H1 (cell line): ENCODE results near the gene PPA1. TPM values are rescaled to one million over a fixed set of nuclear protein-coding genes. Genes with fewer than 3 reads are reported as not detected.

Experiments
- CTCF ChIA-PET: fragments of 300-600 bp; sonication (Branson Sonifier 250); formaldehyde crosslinking; loops from one replicate; lab custom pipeline; 2021; ENCODE audit not compliant: partially characterized antibody; lab: Charles Lee
- POLR2A ChIA-PET: fragments of 300-600 bp; sonication (Branson Sonifier 250); formaldehyde crosslinking; loops from one replicate; lab custom pipeline; 2021; ENCODE audit warnings: inconsistent platforms; ENCODE audit not compliant: partially characterized antibody; lab: Charles Lee
- DNase-seq, 2 experiments: peaks; one replicate each; pipeline versions ENCODE4 v3.0.0 to v3.0.0-alpha.2; 2010 to 2022; ENCODE audit warnings: low spot score in 2 of 2, low read depth in 1 of 2, mixed read lengths in 1 of 2
- FAIRE-seq: peaks from 2 replicates; lab custom pipeline; 2011; peaks lifted over from hg19 to GRCh38; lab: Jason Lieb, UNC
- H2AFZ ChIP-seq: 2 replicates; pipeline ENCODE4 v1.8.1; 2012; ENCODE audit warnings: low read length, inconsistent platforms
- H2AK5ac ChIP-seq: 2 replicates; pipeline ENCODE4 v1.6.1; 2013; ENCODE audit warnings: low read depth, low read length
- H2BK120ac ChIP-seq: replicated peaks from 2 replicates; pipeline ENCODE3; 2013; ENCODE audit warnings: low read depth, low read length, inconsistent platforms
- H2BK12ac ChIP-seq: 2 replicates; pipeline ENCODE4 v1.6.1; 2013; ENCODE audit warnings: low read depth, low read length
- H2BK15ac ChIP-seq: 2 replicates; pipeline ENCODE4 v1.6.1; 2013; ENCODE audit warnings: low read length
- H2BK20ac ChIP-seq: 2 replicates; pipeline ENCODE4 v1.6.1; 2013; ENCODE audit warnings: low read length
- H2BK5ac ChIP-seq: 2 replicates; pipeline ENCODE4 v1.6.1; 2013; ENCODE audit warnings: low read depth, low read length
- H3K14ac ChIP-seq: 2 replicates; pipeline ENCODE4 v1.6.1; 2013; ENCODE audit warnings: inconsistent platforms; ENCODE audit not compliant: insufficient read length
- H3K18ac ChIP-seq: 2 replicates; pipeline ENCODE4 v1.6.1; 2013; ENCODE audit warnings: low read length; ENCODE audit errors: extremely low read depth
- H3K23ac ChIP-seq: 2 replicates; pipeline ENCODE4 v1.6.1; 2013; ENCODE audit warnings: inconsistent platforms; ENCODE audit not compliant: insufficient read length
- H3K23me2 ChIP-seq: 2 replicates; pipeline ENCODE4 v1.6.1; 2013; ENCODE audit warnings: low read depth, low read length
- H3K27ac ChIP-seq: 2 replicates; pipeline ENCODE4 v1.6.1; 2011; ENCODE audit warnings: low read depth, low read length, inconsistent platforms
- H3K27me3 ChIP-seq, 4 experiments: replicated peaks in 1 of 4; 1 replicate in 1 of 4; 2 replicates in 3 of 4; pipeline versions ENCODE4 v1.6.1 to v1.8.1; 2011 to 2013; ENCODE audit warnings: low read length in 3 of 4, mild to moderate bottlenecking in 3 of 4, inconsistent platforms in 2 of 4, mixed read lengths in 2 of 4, moderate library complexity in 1 of 4; ENCODE audit not compliant: control insufficient read depth in 3 of 4, insufficient read depth in 3 of 4; ENCODE audit errors: extremely low read depth in 1 of 4
- H3K36me3 ChIP-seq, 4 experiments: 2 replicates each; pipeline versions ENCODE4 v1.6.1 to v1.8.1; 2011 to 2013; ENCODE audit warnings: mild to moderate bottlenecking in 4 of 4, low read length in 3 of 4, moderate library complexity in 2 of 4, control low read depth in 1 of 4, inconsistent platforms in 1 of 4; ENCODE audit not compliant: insufficient read depth in 4 of 4, control insufficient read depth in 2 of 4
- H3K4ac ChIP-seq: replicated peaks from 2 replicates; pipeline ENCODE3; 2013; ENCODE audit warnings: low read length, low read depth, mixed read lengths, inconsistent platforms; ENCODE audit not compliant: insufficient read length
- H3K4me1 ChIP-seq, 4 experiments: replicated peaks in 1 of 4; 1 replicate in 1 of 4; 2 replicates in 3 of 4; pipeline versions ENCODE4 v1.6.1 to v1.8.1; 2011 to 2013; ENCODE audit warnings: low read length in 3 of 4, inconsistent platforms in 2 of 4, mixed read lengths in 1 of 4; ENCODE audit not compliant: insufficient read depth in 4 of 4, control insufficient read depth in 3 of 4
- H3K4me2 ChIP-seq, 2 experiments: 2 replicates each; pipeline versions ENCODE4 v1.6.1 to v1.8.1; 2011 to 2013; ENCODE audit warnings: low read depth in 2 of 2, low read length in 2 of 2, control low read depth in 1 of 2, inconsistent platforms in 1 of 2, mild to moderate bottlenecking in 1 of 2; ENCODE audit not compliant: insufficient read depth in 1 of 2
- H3K4me3 ChIP-seq, 4 experiments: fragments of 200-600, 300-600 bp in 1 of 4; sonication (generic), shearing (Covaris generic), sonication (Bioruptor Twin) in 1 of 4; 2 replicates each; pipeline versions ENCODE4 v1.5.1 to v1.8.1; 2011 to 2016; ENCODE audit warnings: low read length in 4 of 4, low read depth in 3 of 4, control low read depth in 2 of 4, inconsistent platforms in 2 of 4, mild to moderate bottlenecking in 2 of 4, mixed read lengths in 1 of 4, moderate library complexity in 1 of 4; ENCODE audit not compliant: insufficient read depth in 2 of 4; ENCODE audit errors: extremely low read depth in 1 of 4
- H3K56ac ChIP-seq: replicated peaks from 2 replicates; pipeline ENCODE3; 2013; ENCODE audit warnings: low read depth, mild to moderate bottlenecking, mixed read lengths, low read length, inconsistent platforms; ENCODE audit not compliant: insufficient read length
- H3K79me1 ChIP-seq: 2 replicates; pipeline ENCODE4 v1.6.1; 2013; ENCODE audit warnings: low read depth, low read length, control low read depth
- H3K79me2 ChIP-seq, 2 experiments: 2 replicates each; pipeline versions ENCODE4 v1.6.1 to v1.8.1; 2012 to 2013; ENCODE audit warnings: low read length in 2 of 2, mild to moderate bottlenecking in 2 of 2, inconsistent platforms in 1 of 2; ENCODE audit not compliant: insufficient read depth in 2 of 2, control insufficient read depth in 1 of 2
- H3K9ac ChIP-seq, 4 experiments: replicated peaks in 1 of 4; 1 replicate in 1 of 4; 2 replicates in 3 of 4; pipeline versions ENCODE4 v1.6.1 to v1.8.1; 2011 to 2013; ENCODE audit warnings: low read depth in 3 of 4, low read length in 3 of 4, control low read depth in 2 of 4, mild to moderate bottlenecking in 2 of 4, moderate library complexity in 2 of 4, inconsistent platforms in 1 of 4; ENCODE audit errors: extremely low read depth in 1 of 4
- H3K9me3 ChIP-seq, 2 experiments: 2 replicates each; pipeline versions ENCODE4 v1.6.1 to v1.8.1; 2012 to 2013; ENCODE audit warnings: mild to moderate bottlenecking in 2 of 2, moderate library complexity in 2 of 2, control low read depth in 1 of 2, inconsistent platforms in 1 of 2, low read depth in 1 of 2, low read length in 1 of 2, mixed read lengths in 1 of 2; ENCODE audit not compliant: insufficient read depth in 2 of 2
- H4K20me1 ChIP-seq, 2 experiments: replicated peaks in 1 of 2; 2 replicates each; pipeline versions ENCODE3 to v1.8.1; 2011 to 2013; ENCODE audit warnings: inconsistent platforms in 2 of 2, low read length in 2 of 2, mild to moderate bottlenecking in 1 of 2; ENCODE audit not compliant: insufficient read depth in 2 of 2, control insufficient read depth in 1 of 2
- H4K5ac ChIP-seq: 2 replicates; pipeline ENCODE4 v1.6.1; 2013; ENCODE audit warnings: low read length, low read depth, mixed read lengths, inconsistent platforms; ENCODE audit not compliant: insufficient read length
- H4K8ac ChIP-seq: 2 replicates; pipeline ENCODE4 v1.8.0; 2013; ENCODE audit warnings: mild to moderate bottlenecking, moderate library complexity, low read length, inconsistent platforms; ENCODE audit not compliant: insufficient read depth; ENCODE audit errors: extremely low read depth
- H4K91ac ChIP-seq: replicated peaks from 2 replicates; pipeline ENCODE3; 2013; ENCODE audit warnings: low read length, mixed read lengths, inconsistent platforms; ENCODE audit not compliant: insufficient read length
- BCL11A ChIP-seq, 2 experiments: IDR thresholded peaks; one replicate each; pipeline ENCODE4 v1.6.1; 2011; ENCODE audit warnings: low read depth in 2 of 2, low read length in 2 of 2, mild to moderate bottlenecking in 2 of 2
- CBX8 ChIP-seq: fragments of 300-800, 300-1000 bp; sonication (generic); IDR thresholded peaks from 2 replicates; pipeline ENCODE4 v1.7.1; 2016; ENCODE audit warnings: low read depth, low read length, borderline replicate concordance
- GABPA ChIP-seq: IDR thresholded peaks from 2 replicates; pipeline ENCODE4 v1.6.1; 2011; ENCODE audit warnings: mild to moderate bottlenecking, low read length, moderate library complexity, borderline replicate concordance; ENCODE audit not compliant: insufficient read depth
- RFX5 ChIP-seq: IDR thresholded peaks from 2 replicates; pipeline ENCODE4 v1.6.1; 2011; ENCODE audit warnings: low read depth, low read length, improper control_type of control experiment, borderline replicate concordance
- SAP30 ChIP-seq: fragments of 300-600 bp; sonication (generic); IDR thresholded peaks from 2 replicates; pipeline ENCODE4 v1.7.1; 2012; ENCODE audit warnings: low read length, moderate library complexity, mild to moderate bottlenecking, inconsistent platforms; ENCODE audit not compliant: insufficient read depth, insufficient replicate concordance
- SIN3A ChIP-seq, 2 experiments: IDR thresholded peaks in 1 of 2; conservative IDR thresholded peaks in 1 of 2; 2 replicates each; pipeline ENCODE4 v1.6.1; 2011 to 2012; ENCODE audit warnings: low read length in 2 of 2, improper control_type of control experiment in 1 of 2, low read depth in 1 of 2, mild to moderate bottlenecking in 1 of 2
- SP2 ChIP-seq: IDR thresholded peaks from 2 replicates; pipeline ENCODE4 v1.6.1; 2012; ENCODE audit warnings: mild to moderate bottlenecking, low read length, inconsistent platforms
- SUZ12 ChIP-seq: fragments of 200-600 bp; sonication (generic); IDR thresholded peaks from 2 replicates; pipeline ENCODE4 v1.6.1; 2012; ENCODE audit warnings: mild to moderate bottlenecking, inconsistent platforms, low read length, moderate library complexity, mixed read lengths
- TAF1 ChIP-seq: IDR thresholded peaks from 2 replicates; pipeline ENCODE4 v1.6.1; 2011; ENCODE audit warnings: mild to moderate bottlenecking, low read depth, low read length
- TCF12 ChIP-seq: IDR thresholded peaks from 2 replicates; pipeline ENCODE4 v1.6.1; 2011; ENCODE audit warnings: low read depth, mild to moderate bottlenecking, low read length
- ZNF274 ChIP-seq: IDR thresholded peaks from 2 replicates; pipeline ENCODE4 v1.7.0; 2012; ENCODE audit warnings: low read length, borderline replicate concordance; ENCODE audit errors: extremely low read depth
- WGBS, 2 experiments: shearing (Covaris generic) in 1 of 2; methylation state at CpG; one replicate each; pipeline versions ENCODE4 v1.1.6 to v1.1.7; 2013 to 2015; ENCODE audit warnings: low lambda C conversion rate in 2 of 2, mixed read lengths in 2 of 2, inconsistent platforms in 1 of 2, low coverage in 1 of 2, missing lambda C conversion rate in 1 of 2; ENCODE audit not compliant: insufficient replicate concordance in 2 of 2, insufficient coverage in 1 of 2, insufficient read length in 1 of 2; ENCODE audit errors: extremely low coverage in 1 of 2, missing lambda C conversion rate in 1 of 2; 5-methylcytosine and 5-hydroxymethylcytosine counted together
- polyA plus RNA-seq, 7 experiments: library from polyadenylated mRNA; depleted of rRNA in 3 of 7; stranded (reverse) in 5 of 7; unstranded in 2 of 7; fragments of >200 nt in 5 of 7; fragments of 200-250 nt in 2 of 7; gene quantifications; 1 replicate in 5 of 7; 2 replicates in 1 of 7; 4 replicates in 1 of 7; pipeline versions ENCODE4 v1.2.1 to v1.2.3, GENCODE V29; 2011 to 2013; ENCODE audit warnings: missing spikeins in 2 of 7, mixed read lengths in 2 of 7
- total RNA-seq: library from RNA; stranded (reverse); fragmentation: NEBNext Ultra II Directional; extraction: Animal tissue kit (Norgen Biotek cat#: 25700); gene quantifications from 2 replicates; pipeline ENCODE4 v1.2.1, GENCODE V29; 2021
- TF ChIP-seq, protein P1 (sequence below): IDR thresholded peaks from 2 replicates; pipeline ENCODE4 v1.6.1; 2012; ENCODE audit warnings: low read length, inconsistent platforms

Gene PPA1
- total and polyA plus RNA-seq, 2 of the 8 experiments (the other 6 are each of a cell fraction or from before 2014, with no cell fraction given) = 77.0 to 191 TPM

DNA sequence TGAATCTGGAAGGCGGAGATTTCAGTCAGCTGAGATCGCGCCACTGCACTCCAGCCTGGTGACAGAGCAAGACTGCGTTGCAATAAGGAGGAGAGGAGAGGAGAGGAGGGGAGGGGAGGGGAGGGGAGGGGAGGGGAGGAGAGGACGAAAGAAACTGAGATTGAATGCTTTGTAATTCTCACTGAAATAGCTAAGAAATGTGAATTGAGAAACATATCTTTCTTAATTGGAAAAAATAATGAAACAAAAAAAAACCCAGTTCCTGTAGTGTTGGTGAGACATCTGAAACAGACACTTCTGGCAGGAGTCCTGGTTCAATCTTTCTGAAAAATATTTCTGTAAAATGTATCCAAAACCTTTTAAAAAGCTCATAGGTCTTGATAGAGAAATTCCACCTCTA, 26.5 kb downstream of the PPA1 start:
- H3K4ac ChIP-seq = no peak overlapping the region
- no peak overlapping the region for H3K4me2 ChIP-seq
- no peak overlapping the region for H4K91ac ChIP-seq
- no peak overlapping the region for H3K9ac ChIP-seq
- no peak overlapping the region for H3K23ac ChIP-seq
- H3K27ac ChIP-seq = no peak overlapping the region
- no peak overlapping the region for H4K5ac ChIP-seq
- H3K23me2 ChIP-seq = no peaks in the 10 kb centered on the region
- DNase-seq (no peak), FAIRE-seq (no peak)
- CTCF ChIA-PET = interaction anchor here (1.1 kb wide), 1 partner anchor 14 kb away, joined by 3 read pairs; no protein-coding TSS in a partner anchor
- no peak overlapping the region for H2BK12ac ChIP-seq
- H2BK20ac ChIP-seq = no peak overlapping the region
- H3K18ac ChIP-seq = no peak overlapping the region
- no peak overlapping the region for H2BK15ac ChIP-seq
- H3K9me3 ChIP-seq = no peaks in the 10 kb centered on the region
- H2AK5ac ChIP-seq = no peak overlapping the region
- no peaks in the 10 kb centered on the region for H3K4me1 ChIP-seq
- no peak overlapping the region for H2AFZ ChIP-seq
- H3K56ac ChIP-seq = no peak overlapping the region
- no peak overlapping the region for H2BK120ac ChIP-seq
- no peak overlapping the region for H2BK5ac ChIP-seq
- no peaks in the 10 kb centered on the region for H3K27me3 ChIP-seq
- 100% methylated on average over 1 of the region's 5 CpGs; no CpG with 5 or more reads in 1 of the 2 experiments for WGBS, 2 experiments
- no peaks in the 10 kb centered on the region for H3K79me2 ChIP-seq
- H3K36me3 ChIP-seq = peaks cover 6 to 60% (median 39%) of the 10 kb centered on the region in 4 experiments
- H4K8ac ChIP-seq = no peak overlapping the region
- no peak overlapping the region for H3K14ac ChIP-seq
- H3K4me3 ChIP-seq = no peak overlapping the region
- peaks cover 0 to 3% of the 10 kb centered on the region in 2 experiments for H4K20me1 ChIP-seq
- POLR2A ChIA-PET = interaction anchor here (0.5 kb wide), 1 partner anchor 162 kb away, joined by 3 read pairs; no protein-coding TSS in a partner anchor
- H3K79me1 ChIP-seq = no peaks in the 10 kb centered on the region
- TF ChIP-seq TAF1 = no peak
- TF ChIP-seq, protein P1, sequence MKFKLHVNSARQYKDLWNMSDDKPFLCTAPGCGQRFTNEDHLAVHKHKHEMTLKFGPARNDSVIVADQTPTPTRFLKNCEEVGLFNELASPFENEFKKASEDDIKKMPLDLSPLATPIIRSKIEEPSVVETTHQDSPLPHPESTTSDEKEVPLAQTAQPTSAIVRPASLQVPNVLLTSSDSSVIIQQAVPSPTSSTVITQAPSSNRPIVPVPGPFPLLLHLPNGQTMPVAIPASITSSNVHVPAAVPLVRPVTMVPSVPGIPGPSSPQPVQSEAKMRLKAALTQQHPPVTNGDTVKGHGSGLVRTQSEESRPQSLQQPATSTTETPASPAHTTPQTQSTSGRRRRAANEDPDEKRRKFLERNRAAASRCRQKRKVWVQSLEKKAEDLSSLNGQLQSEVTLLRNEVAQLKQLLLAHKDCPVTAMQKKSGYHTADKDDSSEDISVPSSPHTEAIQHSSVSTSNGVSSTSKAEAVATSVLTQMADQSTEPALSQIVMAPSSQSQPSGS = no peak
- TF ChIP-seq GABPA = no peak
- TF ChIP-seq SAP30 = no peak
- TF ChIP-seq CBX8 = no peak
- no peak for TF ChIP-seq BCL11A (IDR thresholded peaks at IDR 0.05; ENCODE audit: low read depth in 2 of 2, low read length in 2 of 2)
- TF ChIP-seq TCF12 = no peak
- TF ChIP-seq SIN3A (conservative IDR thresholded peaks at IDR 0.05 in 1 of 2, IDR thresholded peaks at IDR 0.05 in 1 of 2; ENCODE audit: low read depth in 1 of 2, low read length in 2 of 2) = no peak
- TF ChIP-seq ZNF274 = no peak
- no peak for TF ChIP-seq SP2
- TF ChIP-seq SUZ12 = no peak
- TF ChIP-seq RFX5 = no peak
